GM19395 (cell line): ENCODE measurements around the gene LMNTD2.
A peak's percentile ranks its signal among the peaks of the same experiment; 100 is the strongest.
"Not testable (repeated sequence)": the region's sequence is repeated elsewhere in the genome, so short reads cannot be mapped to it uniquely, and the experiment has no call there.

Experiments used
- ATAC-seq: cut with Tn5 transposase; IDR thresholded peaks from one replicate; pipeline ENCODE4 v1.9.1; 2021; ENCODE audit warnings: mild to moderate bottlenecking, moderate library complexity; ENCODE audit not compliant: unreplicated experiment

The LMNTD2 gene

GRCh38 chr11:587546-587945 is 27.0 kb upstream of the LMNTD2 start:
- no peak for ATAC-seq

- no peak for ATAC-seq
Observed at GRCh38 chr11:586376-587316, 26.1 kb upstream of the LMNTD2 start.

- ATAC-seq: no peak
Observed at GRCh38 chr11:584287-584686, 23.7 kb upstream of the LMNTD2 start.

GRCh38 chr11:581752-582151 is 21.2 kb upstream of the LMNTD2 start:
- no peak for ATAC-seq

- ATAC-seq: no peak
Observed at GRCh38 chr11:581342-581741, 20.8 kb upstream of the LMNTD2 start.

- no peak for ATAC-seq
Observed at GRCh38 chr11:579830-580601, 19.5 kb upstream of the LMNTD2 start.

- no peak for ATAC-seq
Observed at GRCh38 chr11:578276-579035, 17.9 kb upstream of the LMNTD2 start.

GRCh38 chr11:577611-577894 is 17.0 kb upstream of the LMNTD2 start:
- no peak for ATAC-seq

- ATAC-seq: no peak
Observed at GRCh38 chr11:576811-577610, 16.5 kb upstream of the LMNTD2 start.

GRCh38 chr11:575996-576768 is 15.6 kb upstream of the LMNTD2 start, which contains the start of gene PHRF1:
Gene PHRF1 (plus strand): TSS chr11:576470. CDS start chr11:581513, 5,043 bp downstream.
- peak; percentile 82 for ATAC-seq

GRCh38 chr11:575313-575995 is 14.9 kb upstream of the LMNTD2 start:
- no peak for ATAC-seq

GRCh38 chr11:574632-575312 is 14.2 kb upstream of the LMNTD2 start:
- no peak for ATAC-seq

GRCh38 chr11:574031-574570 is 13.6 kb upstream of the LMNTD2 start:
- ATAC-seq: not testable (repeated sequence)

GRCh38 chr11:573146-573759 is 12.7 kb upstream of the LMNTD2 start:
- no peak for ATAC-seq

- ATAC-seq: no peak
Observed at GRCh38 chr11:571802-572185, 11.3 kb upstream of the LMNTD2 start.

- ATAC-seq: no peak
Observed at GRCh38 chr11:569158-569885, 8.8 kb upstream of the LMNTD2 start.
